Measurements from ENCODE around the gene RSPH6A. TPM values are rescaled to one million over a fixed set of nuclear protein-coding genes. Genes with fewer than 3 reads are reported as not detected.

Gene RSPH6A
- total RNA-seq, 1 experiment from 2014 or later: 0.55 TPM

DNA sequence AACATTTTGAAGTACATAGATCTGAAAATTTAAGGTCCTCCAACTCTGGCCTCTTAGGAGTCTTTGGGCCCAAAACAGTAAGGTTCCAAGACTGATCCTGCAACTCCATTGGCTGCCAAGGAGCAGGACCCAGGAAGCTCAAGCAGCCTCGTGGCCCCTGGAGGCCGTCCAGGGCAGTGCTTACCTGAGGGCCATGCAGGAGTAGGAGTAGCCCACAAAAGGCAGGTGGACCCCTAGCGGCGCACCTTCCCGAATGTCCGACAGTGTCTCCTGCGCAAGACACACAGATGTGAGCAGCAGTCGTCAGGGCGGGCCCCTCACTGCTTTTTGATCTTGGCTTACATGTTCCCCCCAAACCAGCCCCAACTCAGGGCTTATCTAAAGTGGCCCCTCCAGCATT, 40.3 kb downstream of the RSPH6A start:
- no peaks in the 10 kb centered on the region for H3K4me1 ChIP-seq (ENCODE audit: insufficient read depth, low read length)
- no peak overlapping the region for H3T11ph ChIP-seq (ENCODE audit: low read length)
- H3K56ac ChIP-seq (ENCODE audit: insufficient read length, low read depth, low read length): no peak overlapping the region
- no peaks in the 10 kb centered on the region for H3K27me3 ChIP-seq (ENCODE audit: insufficient read depth, low read length)
- H4K5ac ChIP-seq (ENCODE audit: insufficient read length, low read depth, low read length): no peak overlapping the region
- no peak overlapping the region for H3K9ac ChIP-seq (ENCODE audit: extremely low read depth, insufficient read length, low read length)
- H2AFZ ChIP-seq (ENCODE audit: low read length): no peak overlapping the region
- no peak overlapping the region for H3K27ac ChIP-seq (ENCODE audit: insufficient read length, low read depth, low read length)
- no peaks in the 10 kb centered on the region for H3K79me2 ChIP-seq (ENCODE audit: insufficient read depth, low read length)
- H3K4me2 ChIP-seq (ENCODE audit: insufficient read depth, insufficient read length, low read length): no peak overlapping the region
- no CpG with 5 or more reads among the region's 9 CpGs for WGBS (ENCODE audit: extremely low coverage, insufficient read length, low lambda C conversion rate)
- no peak overlapping the region for H3K23ac ChIP-seq (ENCODE audit: insufficient read length, low read depth, low read length)
- H3K9me3 ChIP-seq (ENCODE audit: control insufficient read depth, low read depth, low read length): no peaks in the 10 kb centered on the region
- H2BK12ac ChIP-seq (ENCODE audit: insufficient read length, low read depth, low read length): no peak overlapping the region
- no peaks in the 10 kb centered on the region for H3K79me1 ChIP-seq (ENCODE audit: insufficient read depth, low read depth, low read length, poor library complexity, severe bottlenecking)
- no peak overlapping the region for H3K18ac ChIP-seq (ENCODE audit: insufficient read length, low read depth, low read length)
- no peak overlapping the region for H4K8ac ChIP-seq (replicated peaks; ENCODE audit: insufficient read length, low read depth, low read length)
- DNase-seq: peak; percentile 94
- Mint-ChIP-seq H3K27me3 (ENCODE audit: low read depth) (peaks cover 5% of the 10 kb centered on the region), H3K4me3 (no peak overlapping the region; a peak in 1 of 5 replicates), H3K4me1 (peaks cover 16 to 23% of the 10 kb centered on the region in 2 experiments), H3K27ac (peak overlapping the region in 1 of 3 experiments; percentile 55; a peak in 2 of 7 replicates), H3K36me3 (ENCODE audit: insufficient read depth in 1 of 3, low read depth in 3 of 3) (peaks cover 15 to 55% (median 43%) of the 10 kb centered on the region in 3 experiments; a peak in 6 of 7 replicates), H3K9me3 (no peaks in the 10 kb centered on the region)
- H2BK15ac ChIP-seq (ENCODE audit: low read depth, low read length): no peak overlapping the region
- H2BK5ac ChIP-seq (ENCODE audit: insufficient read length, low read length): no peak overlapping the region
- H4K20me1 ChIP-seq (ENCODE audit: control insufficient read depth, insufficient read depth, insufficient read length): no peaks in the 10 kb centered on the region
- no peak overlapping the region for H4K91ac ChIP-seq (ENCODE audit: insufficient read length, low read depth, low read length)
- no peak overlapping the region for H2BK20ac ChIP-seq (ENCODE audit: low read depth, low read length, poor library complexity, severe bottlenecking)
- H3K4ac ChIP-seq (ENCODE audit: low read depth, low read length): no peak overlapping the region
- peaks cover 8% of the 10 kb centered on the region for H3K23me2 ChIP-seq (ENCODE audit: insufficient read length, low read depth, low read length, poor library complexity, severe bottlenecking)
- peak; percentile 69 for TF ChIP-seq CTCF (conservative IDR thresholded peaks at IDR 0.05)
- H2BK120ac ChIP-seq (ENCODE audit: low read depth, low read length, poor library complexity, severe bottlenecking): no peak overlapping the region
- H3K14ac ChIP-seq (ENCODE audit: insufficient read depth, low read length): no peak overlapping the region
- no peak overlapping the region for H2AK5ac ChIP-seq (ENCODE audit: insufficient read length, low read length)

Measured in H9 (cell line).